Urothelium cell line (cell line): ENCODE data around the gene ZNRF3.
"Not testable (repeated sequence)": the region's sequence is repeated elsewhere in the genome, so short reads cannot be mapped to it uniquely, and the experiment has no call there.

Experiments
- DNase-seq: peaks from one replicate; pipeline ENCODE4 v3.0.0; 2011; ENCODE audit warnings: low spot score, mixed read lengths
- FAIRE-seq: peaks from 2 replicates; lab custom pipeline; 2011; peaks lifted over from hg19 to GRCh38; lab: Jason Lieb, UNC

The ZNRF3 gene

GRCh38 chr22:29079218-29079901 lies 196.0 kb downstream of the ZNRF3 start:
- DNase-seq (no peak), FAIRE-seq (no peak)

DNA sequence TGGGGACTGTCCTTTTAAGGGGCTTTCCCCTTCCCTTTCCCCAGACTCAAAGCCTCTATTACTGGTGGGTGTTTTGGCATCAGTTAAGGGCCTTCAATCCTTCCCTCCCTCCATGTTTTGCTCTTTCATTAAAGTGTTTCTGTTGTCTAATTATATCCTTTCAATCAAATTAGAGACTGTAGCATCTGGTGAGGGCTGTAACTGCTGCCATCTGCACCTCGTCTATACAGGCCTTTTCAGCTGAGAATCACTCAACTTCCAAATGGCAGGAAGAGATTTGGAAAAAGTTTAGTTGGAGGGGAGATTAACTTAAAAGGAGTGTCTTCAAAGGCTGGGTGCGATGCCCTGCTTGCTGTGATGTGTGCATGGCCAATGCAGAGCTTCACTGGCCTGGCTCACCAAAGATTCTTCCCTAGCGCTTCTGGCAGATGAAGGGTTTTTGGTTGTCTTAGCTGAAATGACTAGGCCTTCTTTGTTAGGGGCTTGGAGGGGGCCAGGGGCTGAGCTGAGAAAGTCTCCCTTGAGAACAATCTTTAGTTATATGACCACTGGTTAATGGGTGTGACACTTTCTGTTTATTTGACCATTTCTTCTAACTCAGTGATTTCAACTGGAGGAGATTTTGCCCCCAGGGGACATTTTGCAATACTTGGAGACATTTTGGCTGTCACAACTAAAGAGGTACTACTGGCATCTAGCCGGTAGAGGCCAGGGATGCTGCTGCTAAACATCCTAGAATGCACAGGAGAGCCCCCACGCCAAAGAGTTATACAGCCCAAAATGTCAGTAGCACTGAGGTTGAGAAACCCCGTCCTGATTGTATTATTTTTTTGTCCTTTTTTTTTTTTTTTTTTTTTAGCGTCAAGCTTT lies 197.0 kb downstream of the ZNRF3 start:
- FAIRE-seq (no peak), DNase-seq (no peak)

- FAIRE-seq, result no peak
- no peak for DNase-seq
These were observed 198.3 kb downstream of the ZNRF3 start for GRCh38 chr22:29081517-29082236.

- no peak for DNase-seq
These were observed 199.6 kb downstream of the ZNRF3 start for GRCh38 chr22:29082826-29083545.

DNA sequence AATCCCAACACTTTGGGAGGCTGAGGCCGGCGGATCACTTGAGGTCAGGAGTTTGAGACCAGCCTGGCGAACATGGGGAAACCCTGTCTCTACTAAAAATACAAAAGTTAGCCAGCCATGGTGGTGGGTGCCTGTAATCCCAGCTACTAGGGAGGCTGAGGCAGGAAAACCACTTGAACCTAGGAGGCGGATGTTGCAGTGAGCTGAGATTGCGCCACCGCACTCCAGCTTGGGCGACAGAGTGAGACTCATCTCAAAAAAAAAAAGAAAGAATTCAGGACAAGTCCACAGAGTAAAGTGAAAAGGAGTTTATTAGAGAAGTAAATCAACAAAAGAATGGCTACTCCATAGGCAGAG lies 200.2 kb downstream of the ZNRF3 start:
- not testable (repeated sequence) for FAIRE-seq, DNase-seq

More at GRCh38 chr22:29082826-29083545, 199.6 kb downstream of the ZNRF3 start:
- FAIRE-seq, result no peak

GRCh38 chr22:29083933-29084591 lies 200.7 kb downstream of the ZNRF3 start:
- DNase-seq (no peak), FAIRE-seq (no peak)

DNA sequence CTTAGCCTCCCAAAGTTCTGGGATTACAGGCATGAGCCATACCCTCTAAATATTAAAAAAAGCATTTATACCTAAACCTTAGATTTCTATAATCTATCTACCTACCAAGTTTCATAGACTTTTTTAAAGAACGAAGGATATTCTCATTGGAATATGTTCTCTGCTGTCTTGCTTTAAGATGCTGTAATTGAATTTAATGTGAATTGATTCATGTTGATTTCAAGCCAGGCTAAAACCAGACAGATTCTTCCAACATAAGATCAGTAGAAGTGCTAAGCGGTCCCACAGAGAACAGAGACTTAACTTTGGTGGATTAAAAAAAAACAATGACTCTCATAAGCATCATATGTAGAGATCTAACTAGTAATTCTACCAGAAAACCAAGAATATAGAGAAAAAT lies 203.6 kb downstream of the ZNRF3 start:
- DNase-seq, result no peak
- no peak for FAIRE-seq

GRCh38 chr22:29088809-29089208 lies 205.4 kb downstream of the ZNRF3 start:
- FAIRE-seq (no peak), DNase-seq (no peak)

GRCh38 chr22:29089507-29089906 lies 206.1 kb downstream of the ZNRF3 start:
- FAIRE-seq (no peak), DNase-seq (no peak)

DNA sequence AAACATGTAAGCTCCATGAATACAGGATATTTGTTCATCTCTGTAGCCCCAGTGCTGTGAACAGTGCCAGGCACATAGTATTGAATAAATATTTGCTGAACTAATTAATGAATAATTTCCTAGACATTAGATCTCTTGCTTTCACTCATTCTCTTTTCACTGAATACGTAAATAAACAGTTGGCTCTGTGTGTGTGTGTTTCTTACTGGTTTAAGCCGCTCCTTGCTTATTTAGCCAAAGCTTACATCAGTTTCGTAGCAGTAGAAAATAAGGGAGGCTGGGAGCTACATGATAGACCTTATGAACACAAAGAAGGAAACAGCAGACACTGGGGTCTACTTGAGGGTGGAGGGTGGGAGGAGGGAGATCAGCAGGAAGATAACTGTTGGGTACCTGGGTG lies 206.7 kb downstream of the ZNRF3 start:
- no peak for DNase-seq
- FAIRE-seq, result no peak

GRCh38 chr22:29092243-29092642 lies 208.9 kb downstream of the ZNRF3 start:
- FAIRE-seq (no peak), DNase-seq (no peak)

GRCh38 chr22:29093030-29093429 lies 209.7 kb downstream of the ZNRF3 start:
- DNase-seq (no peak), FAIRE-seq (no peak)

GRCh38 chr22:29093501-29094300 lies 210.3 kb downstream of the ZNRF3 start:
- no peak for FAIRE-seq
- no peak for DNase-seq

DNA sequence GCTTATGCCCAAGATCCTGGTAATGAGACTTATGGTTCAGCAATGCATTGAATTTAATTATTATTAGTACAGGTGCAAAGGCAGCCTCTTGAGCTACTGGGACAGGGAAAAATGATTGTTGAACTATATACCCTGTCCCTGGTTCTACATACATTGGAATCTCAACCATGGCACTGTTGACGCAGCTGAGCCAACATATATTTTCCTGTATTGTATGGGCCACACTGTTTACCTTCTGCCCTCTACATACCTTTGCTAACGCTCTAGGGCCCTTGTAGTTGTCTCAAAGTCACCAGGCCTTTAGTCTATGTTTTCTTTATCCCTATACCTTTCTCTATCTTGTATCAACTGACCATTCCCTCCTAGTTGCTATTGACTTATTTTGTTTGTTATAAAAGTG lies 212.1 kb downstream of the ZNRF3 start:
- DNase-seq, result no peak
- no peak for FAIRE-seq

GRCh38 chr22:29096736-29097669 lies 213.6 kb downstream of the ZNRF3 start:
- no peak for FAIRE-seq

DNA sequence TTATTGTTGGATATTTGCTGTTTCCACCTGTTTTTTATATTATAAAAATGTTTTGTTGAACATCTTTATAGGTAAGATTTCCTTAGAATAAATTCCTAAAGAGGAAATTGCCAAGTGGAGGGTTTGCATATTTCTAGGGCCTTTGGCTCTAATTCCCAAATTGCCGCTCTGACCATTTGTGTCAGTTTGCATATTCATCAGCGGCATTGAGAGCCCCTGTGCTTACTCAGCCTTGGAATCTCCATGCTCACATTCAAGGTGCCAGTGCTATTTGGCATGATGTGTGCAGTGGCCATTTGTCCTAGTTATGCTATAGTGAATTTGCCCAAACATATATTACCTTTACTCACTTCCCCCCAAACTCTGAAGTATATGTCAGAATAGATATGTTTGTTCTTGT lies 214.9 kb downstream of the ZNRF3 start:
- FAIRE-seq, result no peak
- DNase-seq, result no peak

More at GRCh38 chr22:29096736-29097669, 213.6 kb downstream of the ZNRF3 start:
- no peak for DNase-seq

DNA sequence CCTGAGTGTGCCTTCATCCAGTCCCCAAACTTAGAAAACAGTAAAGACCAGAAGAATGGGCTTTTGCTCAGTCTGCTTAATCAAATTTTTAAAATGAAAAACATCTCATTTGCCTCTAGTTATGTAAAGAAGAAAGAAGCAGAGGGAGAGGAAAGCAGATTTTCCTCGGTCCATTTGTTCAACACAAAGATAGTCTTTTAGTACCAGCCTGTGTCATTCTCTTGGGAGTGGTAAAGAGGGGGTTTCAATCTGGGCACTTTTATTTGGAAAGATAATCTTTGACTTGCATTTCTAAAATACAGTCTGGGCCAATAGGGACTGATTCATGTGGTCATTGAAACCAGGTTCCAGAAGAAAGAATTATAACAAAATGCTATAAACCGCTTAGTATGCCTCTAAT lies 218.9 kb downstream of the ZNRF3 start:
- no peak for FAIRE-seq
- DNase-seq, result no peak

DNA sequence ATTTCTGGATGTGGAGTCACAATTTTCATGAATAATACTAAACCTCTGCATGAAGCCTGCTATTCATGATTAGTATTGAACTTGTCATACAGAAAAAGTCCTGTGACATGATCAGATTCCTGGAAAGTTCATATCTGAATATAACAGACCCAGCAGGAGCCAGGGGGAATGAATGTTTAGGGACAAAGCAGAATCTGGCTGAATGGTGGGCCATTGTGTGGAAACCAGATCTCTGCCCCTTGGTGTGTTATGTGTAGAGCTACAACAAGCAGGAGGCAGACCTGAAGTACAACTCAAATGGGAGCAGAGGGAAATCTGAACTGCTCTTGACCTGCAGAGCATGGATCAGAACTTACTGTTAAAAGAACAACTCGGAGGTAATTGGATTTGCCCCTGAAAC lies 219.7 kb downstream of the ZNRF3 start:
- no peak for DNase-seq
- no peak for FAIRE-seq

DNA sequence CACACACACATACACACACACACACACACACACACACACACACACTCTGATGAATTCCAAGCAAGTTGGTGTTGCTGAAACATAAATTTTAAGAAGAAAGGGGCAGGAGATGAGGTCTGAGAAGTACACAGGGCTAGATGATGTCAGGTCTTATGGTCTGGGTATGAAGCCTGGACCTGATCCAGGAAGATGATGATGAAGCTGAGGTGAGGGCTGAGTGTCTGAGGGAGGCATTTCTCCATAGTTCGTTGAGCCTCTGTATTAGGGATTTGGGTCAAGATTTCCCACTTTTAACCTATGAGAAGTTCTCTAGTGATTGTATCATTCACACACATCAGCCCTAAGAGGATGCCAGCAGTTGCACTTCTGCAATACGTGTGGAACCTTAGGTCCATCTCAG lies 222.1 kb downstream of the ZNRF3 start:
- DNase-seq (no peak), FAIRE-seq (no peak)
